AG04449 (cell line): Measurements from ENCODE around the gene CFAP53.
"Not testable (repeated sequence)": the region's sequence is repeated elsewhere in the genome, so short reads cannot be mapped to it uniquely, and the experiment has no call there.

Experiments used
- CTCF ChIA-PET: fragments of 350-600 bp; formaldehyde crosslinking; extraction: SDS; loops from one replicate; lab custom pipeline; 2021; ENCODE audit warnings: antibody characterized with exemption; lab: Yijun Ruan, JAX
- POLR2A ChIA-PET: fragments of 400-600, 350-600 bp; formaldehyde crosslinking; extraction: SDS; loops from one replicate; lab custom pipeline; 2020; ENCODE audit warnings: antibody characterized with exemption, inconsistent platforms; lab: Yijun Ruan, JAX
- DNase-seq: peaks from one replicate; pipeline ENCODE4 v3.0.0-alpha.2; 2010; ENCODE audit warnings: low read depth, low spot score
- H3K4me3 ChIP-seq: 2 replicates; pipeline ENCODE4 v1.5.1; 2011; ENCODE audit warnings: low read depth, mild to moderate bottlenecking, control low read depth, low read length
- TF ChIP-seq, protein P1 (sequence below): IDR thresholded peaks from one replicate; pipeline ENCODE4 v1.5.1; 2011; ENCODE audit warnings: mild to moderate bottlenecking, moderate library complexity, low read length, control low read depth, inconsistent platforms; ENCODE audit not compliant: insufficient read depth; ENCODE audit errors: missing control alignments

CFAP53 gene

DNA sequence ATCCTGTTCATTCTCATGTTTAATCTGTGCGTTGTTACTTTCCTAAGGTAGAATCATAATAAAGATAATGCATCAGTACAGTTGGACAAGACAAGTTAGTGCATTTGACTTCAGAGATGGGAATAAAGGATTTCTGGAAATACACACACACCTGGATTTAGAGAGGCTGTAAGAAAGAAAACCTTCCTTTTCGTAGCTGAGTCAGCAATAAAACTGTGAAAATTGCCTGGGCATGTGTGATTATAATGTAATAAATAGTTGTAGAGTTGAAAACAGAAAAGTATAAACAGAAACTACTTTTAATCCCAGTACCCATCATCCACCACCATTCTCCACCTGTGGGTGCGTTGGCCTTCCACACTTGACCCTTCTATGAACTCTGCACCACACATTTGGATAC, 15.4 kb downstream of the CFAP53 start:
- TF ChIP-seq, protein P1, sequence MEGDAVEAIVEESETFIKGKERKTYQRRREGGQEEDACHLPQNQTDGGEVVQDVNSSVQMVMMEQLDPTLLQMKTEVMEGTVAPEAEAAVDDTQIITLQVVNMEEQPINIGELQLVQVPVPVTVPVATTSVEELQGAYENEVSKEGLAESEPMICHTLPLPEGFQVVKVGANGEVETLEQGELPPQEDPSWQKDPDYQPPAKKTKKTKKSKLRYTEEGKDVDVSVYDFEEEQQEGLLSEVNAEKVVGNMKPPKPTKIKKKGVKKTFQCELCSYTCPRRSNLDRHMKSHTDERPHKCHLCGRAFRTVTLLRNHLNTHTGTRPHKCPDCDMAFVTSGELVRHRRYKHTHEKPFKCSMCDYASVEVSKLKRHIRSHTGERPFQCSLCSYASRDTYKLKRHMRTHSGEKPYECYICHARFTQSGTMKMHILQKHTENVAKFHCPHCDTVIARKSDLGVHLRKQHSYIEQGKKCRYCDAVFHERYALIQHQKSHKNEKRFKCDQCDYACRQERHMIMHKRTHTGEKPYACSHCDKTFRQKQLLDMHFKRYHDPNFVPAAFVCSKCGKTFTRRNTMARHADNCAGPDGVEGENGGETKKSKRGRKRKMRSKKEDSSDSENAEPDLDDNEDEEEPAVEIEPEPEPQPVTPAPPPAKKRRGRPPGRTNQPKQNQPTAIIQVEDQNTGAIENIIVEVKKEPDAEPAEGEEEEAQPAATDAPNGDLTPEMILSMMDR, result no peak
- POLR2A ChIA-PET, result no interaction called here
- CTCF ChIA-PET, result no interaction called here
- no peak for DNase-seq
- H3K4me3 ChIP-seq, result no peak overlapping the region

DNA sequence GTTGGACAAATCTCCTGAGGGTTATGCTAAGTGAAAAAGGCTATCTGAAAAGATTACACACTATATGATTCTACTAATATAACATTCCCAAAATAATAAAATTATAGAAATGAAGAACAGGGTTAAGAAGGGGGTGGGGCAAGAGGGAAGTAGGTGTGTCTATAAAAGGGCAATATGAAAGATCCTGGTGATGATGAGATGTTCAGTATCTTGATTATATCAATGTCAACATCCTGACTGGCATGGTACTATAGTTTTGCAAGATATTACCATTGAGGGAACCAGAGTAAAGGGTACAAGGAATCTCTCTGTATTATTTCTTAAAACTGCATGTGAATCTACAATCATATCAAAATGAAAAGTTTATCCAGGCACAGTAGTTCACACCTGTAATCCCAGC, 16.7 kb downstream of the CFAP53 start:
- ChIA-PET POLR2A (no interaction called here), CTCF (no interaction called here)
- no peak for DNase-seq
- TF ChIP-seq, protein P1, result no peak
- no peak overlapping the region for H3K4me3 ChIP-seq

DNA sequence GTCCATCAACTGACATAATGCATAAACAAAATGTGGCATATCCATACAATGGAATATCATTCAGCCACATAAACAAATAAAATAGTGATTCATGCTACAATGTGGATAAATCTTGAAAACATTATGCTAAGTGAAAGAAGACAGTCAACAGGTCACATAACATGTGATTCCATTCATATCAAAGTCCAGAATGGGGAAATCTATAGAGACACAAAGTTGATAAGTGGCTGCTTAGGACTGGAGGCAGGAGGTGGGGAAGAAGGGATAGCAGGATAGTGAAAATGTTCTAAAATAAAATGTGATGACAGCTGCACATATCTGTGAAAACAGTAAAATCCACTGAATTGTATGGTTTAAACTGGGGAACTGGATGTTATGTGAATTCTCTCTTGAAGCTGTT, 18.7 kb downstream of the CFAP53 start:
- CTCF ChIA-PET, result no interaction called here
- DNase-seq, result no peak
- H3K4me3 ChIP-seq, result no peak overlapping the region
- TF ChIP-seq, protein P1, result no peak
- POLR2A ChIA-PET, result no interaction called here

DNA sequence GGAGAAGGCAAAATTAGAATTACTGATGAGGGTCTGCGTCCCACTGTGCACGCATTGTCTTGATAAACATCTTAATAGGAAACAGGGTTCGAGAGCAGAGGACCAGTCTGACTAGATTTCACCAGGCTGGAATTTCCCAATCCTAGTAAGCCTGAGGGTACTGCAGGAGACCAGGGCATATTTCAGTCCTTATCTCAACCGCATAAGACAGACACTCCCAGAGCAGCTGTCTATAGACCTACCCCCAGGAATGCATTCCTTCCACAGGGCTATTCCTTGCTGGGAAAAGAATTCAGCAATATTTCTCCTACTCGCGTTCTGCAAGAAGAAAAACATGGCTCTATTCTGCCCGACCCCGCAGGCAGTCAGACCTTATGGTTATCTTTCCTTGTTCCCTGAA, 24.5 kb downstream of the CFAP53 start:
- CTCF ChIA-PET, DNase-seq, POLR2A ChIA-PET, H3K4me3 ChIP-seq: not testable (repeated sequence)

DNA sequence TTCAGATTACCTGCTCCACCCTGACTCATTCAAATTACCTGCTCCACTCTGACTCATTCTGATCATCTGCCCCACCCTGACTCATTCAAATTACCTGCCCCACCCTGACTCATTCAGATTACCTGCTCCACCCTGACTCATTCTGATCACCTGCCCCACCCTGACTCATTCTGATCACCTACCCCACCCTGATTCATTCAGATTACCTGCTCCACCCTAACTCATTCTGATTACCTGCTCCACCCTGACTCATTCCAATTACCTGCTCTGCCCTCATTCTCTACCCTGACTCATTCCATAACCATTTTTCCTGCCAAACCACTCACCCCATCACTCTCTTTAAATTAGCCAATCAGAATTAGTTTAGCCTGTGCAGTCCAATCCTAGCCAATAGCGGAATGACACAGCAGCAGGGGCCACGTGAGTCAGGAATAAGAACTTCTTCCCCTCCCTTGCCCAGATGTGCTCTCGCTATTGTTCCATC, 26.2 kb downstream of the CFAP53 start:
- TF ChIP-seq, protein P1, result no peak
- CTCF ChIA-PET, result no interaction called here
- POLR2A ChIA-PET, result no interaction called here
- H3K4me3 ChIP-seq, result no peak overlapping the region
- no peak for DNase-seq

DNA sequence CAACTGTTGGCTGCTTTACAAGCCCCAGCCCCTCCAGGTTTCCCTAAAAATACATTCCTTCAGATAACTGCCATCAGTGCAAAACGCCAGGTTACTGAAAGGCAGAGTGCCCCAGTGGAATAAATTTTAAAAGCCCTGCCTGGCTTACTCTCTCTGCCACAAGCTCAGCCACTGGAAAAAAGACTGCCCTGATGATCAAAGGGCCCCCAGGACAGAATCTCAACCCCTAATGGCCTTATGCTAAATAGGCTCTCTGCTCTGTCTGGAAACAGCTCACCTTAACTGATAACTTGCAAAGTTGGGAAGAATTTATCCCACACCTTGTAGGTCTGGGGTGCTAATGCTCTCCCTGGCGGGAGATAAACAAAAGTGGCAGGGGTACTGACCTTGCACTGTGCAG, 33.9 kb downstream of the CFAP53 start:
- TF ChIP-seq, protein P1, result no peak
- no peak for DNase-seq
- ChIA-PET CTCF (no interaction called here), POLR2A (no interaction called here)
- no peak overlapping the region for H3K4me3 ChIP-seq

DNA sequence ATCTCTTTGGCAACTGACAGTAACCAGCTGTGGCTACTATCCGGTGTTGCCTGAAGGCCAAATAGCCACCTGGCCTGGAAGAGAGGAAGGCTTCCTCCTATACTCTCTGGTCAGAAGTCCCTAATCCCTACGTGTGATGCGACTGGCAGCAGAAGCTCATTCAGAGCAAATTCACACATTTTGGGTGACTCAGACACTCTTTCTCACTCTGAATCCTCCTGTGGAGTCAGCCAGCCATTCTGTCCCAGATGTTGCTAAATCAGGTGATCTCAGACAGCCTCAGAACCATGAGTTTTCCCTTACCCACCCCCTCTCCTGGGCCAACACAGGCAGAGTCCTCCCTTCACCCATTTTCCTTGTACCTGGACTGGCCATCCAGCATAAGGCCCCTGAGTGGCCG, 34.7 kb downstream of the CFAP53 start:
- CTCF ChIA-PET, result no interaction called here
- TF ChIP-seq, protein P1, result no peak
- H3K4me3 ChIP-seq, result no peak overlapping the region
- POLR2A ChIA-PET, result no interaction called here
- DNase-seq, result no peak

DNA sequence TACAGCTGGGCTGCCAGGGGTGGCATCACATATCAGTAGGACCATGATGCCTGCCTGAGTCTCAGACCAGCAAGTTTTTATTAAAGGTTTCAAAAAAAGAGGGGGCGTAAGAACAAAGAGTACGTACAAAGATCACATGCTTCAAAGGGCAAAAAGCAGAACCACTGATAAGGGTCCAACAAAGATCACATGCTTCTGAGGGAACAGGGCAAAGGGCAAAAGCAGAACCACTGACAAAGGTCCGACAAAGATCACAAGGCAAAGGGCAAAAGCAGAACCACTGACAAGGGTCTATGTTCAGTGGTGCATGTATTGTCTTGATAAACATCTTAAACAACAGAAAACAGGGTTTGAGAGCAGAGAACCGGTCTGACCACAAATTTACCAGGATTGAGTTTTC, 46.0 kb downstream of the CFAP53 start:
- DNase-seq, POLR2A ChIA-PET, H3K4me3 ChIP-seq: not testable (repeated sequence)
- CTCF ChIA-PET, result interaction anchor here (4.7 kb wide), 1 partner anchor 136 kb away, joined by 34 read pairs; no protein-coding TSS in a partner anchor
